GM21515 (cell line): Measurements from ENCODE around the gene HECTD4.
"Not testable (repeated sequence)": the region's sequence is repeated elsewhere in the genome, so short reads cannot be mapped to it uniquely, and the experiment has no call there.

Experiments
- ATAC-seq: cut with Tn5 transposase; IDR thresholded peaks from one replicate; pipeline ENCODE4 v1.9.1; 2021; ENCODE audit not compliant: unreplicated experiment

Gene HECTD4

GRCh38 chr12:112354399-112354798 is 27.8 kb downstream of the HECTD4 start:
- no peak for ATAC-seq

GRCh38 chr12:112353393-112353792 is 28.8 kb downstream of the HECTD4 start:
- ATAC-seq = no peak

GRCh38 chr12:112352921-112353320 is 29.3 kb downstream of the HECTD4 start:
- ATAC-seq = no peak

- no peak for ATAC-seq
Measured at GRCh38 chr12:112350593-112351592, 31.3 kb downstream of the HECTD4 start.

- ATAC-seq = no peak
Measured at GRCh38 chr12:112349431-112349830, 32.8 kb downstream of the HECTD4 start.

- not testable (repeated sequence) for ATAC-seq
Measured at GRCh38 chr12:112348926-112349325, 33.3 kb downstream of the HECTD4 start.

GRCh38 chr12:112347581-112347982 is 34.6 kb downstream of the HECTD4 start:
- peak; percentile 47 for ATAC-seq

GRCh38 chr12:112346194-112346593 is 36.0 kb downstream of the HECTD4 start:
- ATAC-seq = no peak

GRCh38 chr12:112344220-112344619 is 38.0 kb downstream of the HECTD4 start:
- no peak for ATAC-seq

GRCh38 chr12:112342587-112342986 is 39.6 kb downstream of the HECTD4 start:
- ATAC-seq = no peak

GRCh38 chr12:112341046-112341825 is 41.0 kb downstream of the HECTD4 start:
- no peak for ATAC-seq

- no peak for ATAC-seq
Measured at GRCh38 chr12:112340230-112340629, 42.0 kb downstream of the HECTD4 start.

GRCh38 chr12:112334999-112335398 is 47.2 kb downstream of the HECTD4 start:
- not testable (repeated sequence) for ATAC-seq

GRCh38 chr12:112333019-112333418 is 49.2 kb downstream of the HECTD4 start:
- no peak for ATAC-seq

GRCh38 chr12:112331886-112332285 is 50.3 kb downstream of the HECTD4 start:
- no peak for ATAC-seq

GRCh38 chr12:112330706-112331105 is 51.5 kb downstream of the HECTD4 start:
- ATAC-seq = no peak

GRCh38 chr12:112328456-112329124 is 53.6 kb downstream of the HECTD4 start:
- ATAC-seq = no peak

- no peak for ATAC-seq
Measured at GRCh38 chr12:112327209-112327938, 54.9 kb downstream of the HECTD4 start.

- no peak for ATAC-seq
Measured at GRCh38 chr12:112325622-112326207, 56.5 kb downstream of the HECTD4 start.

GRCh38 chr12:112325157-112325556 is 57.1 kb downstream of the HECTD4 start:
- no peak for ATAC-seq
